Mucosa of descending colon (tissue), 3 donors: ENCODE measurements around the gene REL. TPM values are rescaled to one million over a fixed set of nuclear protein-coding genes. Genes with fewer than 3 reads are reported as not detected.
"Not testable (repeated sequence)": the region's sequence is repeated elsewhere in the genome, so short reads cannot be mapped to it uniquely, and the experiment has no call there.

Experiments
- ATAC-seq: fragments of 200-7000 bp; cut with Tn5 transposase; one replicate; pipeline ENCODE4 v1.9.1; 2020; ENCODE audit warnings: mild to moderate bottlenecking, moderate library complexity
- DNase-seq, 3 donors: peaks; one replicate each; pipeline ENCODE4 v3.0.0-alpha.2; 2020
- H3K36me3 ChIP-seq: fragments of 200-600 bp; one replicate; pipeline ENCODE4 v1.8.0; 2021; ENCODE audit warnings: low read depth, mild to moderate bottlenecking
- H3K4me1 ChIP-seq: fragments of 200-600 bp; one replicate; pipeline ENCODE4 v1.8.0; 2021; ENCODE audit warnings: low read depth, mild to moderate bottlenecking
- H3K4me3 ChIP-seq: fragments of 200-600 bp; one replicate; pipeline ENCODE4 v1.8.0; 2021; ENCODE audit warnings: mild to moderate bottlenecking
- H3K9me3 ChIP-seq: fragments of 200-600 bp; one replicate; pipeline ENCODE4 v1.8.0; 2021; ENCODE audit warnings: mild to moderate bottlenecking
- intact Hi-C, 2 donors: fragments of 100-400 bp; cut with DNase I in 1 of 2; cut with micrococcal nuclease in 1 of 2; formaldehyde crosslinking; loops; one replicate each; pipeline versions ENCODE4 v1.11.0 to v1.11.1; 2022; cut with DNase I, micrococcal nuclease
- total RNA-seq, 3 donors: library from RNA; stranded (reverse); fragmentation: NEBNext Ultra II Directional in 2 of 3; extraction: Animal tissue kit (Norgen Biotek cat#: 25700) in 2 of 3; gene quantifications; one replicate each; pipeline versions ENCODE4 v1.2.1 to v1.2.4, GENCODE V29; 2021 to 2023
- TF ChIP-seq, protein P1 (sequence below): fragments of 200-600 bp; IDR thresholded peaks from one replicate; pipeline ENCODE4 v1.8.0; 2022; ENCODE audit warnings: antibody characterized with exemption, mild to moderate bottlenecking
- donor health status: DM: no; HTN: no; CAD: no; lungs with moderate emphysema.
- donor health status: DM: no; HTN: no; CAD: no.
- donor health status: DM: no; HTN: yes; CAD: no.

The REL gene
- total RNA-seq, 3 donors from 2014 or later = 17.4 to 20.5 (median 18.1) TPM

GRCh38 chr2:60857056-60857455 lies 24.3 kb upstream of the REL start:
- ATAC-seq = no peak
- intact Hi-C loops = no loop called here
- TF ChIP-seq, protein P1, sequence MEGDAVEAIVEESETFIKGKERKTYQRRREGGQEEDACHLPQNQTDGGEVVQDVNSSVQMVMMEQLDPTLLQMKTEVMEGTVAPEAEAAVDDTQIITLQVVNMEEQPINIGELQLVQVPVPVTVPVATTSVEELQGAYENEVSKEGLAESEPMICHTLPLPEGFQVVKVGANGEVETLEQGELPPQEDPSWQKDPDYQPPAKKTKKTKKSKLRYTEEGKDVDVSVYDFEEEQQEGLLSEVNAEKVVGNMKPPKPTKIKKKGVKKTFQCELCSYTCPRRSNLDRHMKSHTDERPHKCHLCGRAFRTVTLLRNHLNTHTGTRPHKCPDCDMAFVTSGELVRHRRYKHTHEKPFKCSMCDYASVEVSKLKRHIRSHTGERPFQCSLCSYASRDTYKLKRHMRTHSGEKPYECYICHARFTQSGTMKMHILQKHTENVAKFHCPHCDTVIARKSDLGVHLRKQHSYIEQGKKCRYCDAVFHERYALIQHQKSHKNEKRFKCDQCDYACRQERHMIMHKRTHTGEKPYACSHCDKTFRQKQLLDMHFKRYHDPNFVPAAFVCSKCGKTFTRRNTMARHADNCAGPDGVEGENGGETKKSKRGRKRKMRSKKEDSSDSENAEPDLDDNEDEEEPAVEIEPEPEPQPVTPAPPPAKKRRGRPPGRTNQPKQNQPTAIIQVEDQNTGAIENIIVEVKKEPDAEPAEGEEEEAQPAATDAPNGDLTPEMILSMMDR = no peak

DNA sequence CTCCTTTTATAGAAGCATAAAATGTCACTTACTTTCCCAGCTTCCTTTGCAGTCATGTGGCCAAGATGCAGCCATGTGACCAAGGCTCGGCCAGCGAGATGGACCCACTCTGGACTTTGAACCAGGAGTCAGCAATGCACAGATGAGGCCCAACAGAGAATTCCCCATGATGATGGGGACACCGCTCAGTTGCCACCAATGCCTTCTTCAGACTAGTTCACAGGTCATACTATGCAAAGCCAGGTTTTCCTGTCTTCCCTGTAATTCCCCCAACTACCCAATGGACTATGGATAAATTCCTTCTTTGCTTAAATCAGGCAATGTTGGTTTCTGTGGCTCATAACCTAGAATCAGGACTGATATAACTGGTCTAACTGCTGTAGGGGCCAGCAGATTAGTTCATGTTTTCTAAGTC lies 22.5 kb upstream of the REL start:
- no peak for ATAC-seq
- intact Hi-C loops = no loop called here
- TF ChIP-seq, protein P1 = no peak
- no peaks in the 10 kb centered on the region for H3K9me3 ChIP-seq
- no peak overlapping the region for H3K4me3 ChIP-seq
- H3K4me1 ChIP-seq = peaks cover 2% of the 10 kb centered on the region
- no peaks in the 10 kb centered on the region for H3K36me3 ChIP-seq
- DNase-seq = no peak

More at GRCh38 chr2:60857056-60857455, 24.3 kb upstream of the REL start:
- no peaks in the 10 kb centered on the region for H3K36me3 ChIP-seq
- no peak for DNase-seq
- peaks cover 2% of the 10 kb centered on the region for H3K4me1 ChIP-seq
- H3K4me3 ChIP-seq = no peak overlapping the region
- H3K9me3 ChIP-seq = no peaks in the 10 kb centered on the region

- no peak for DNase-seq
- peak; percentile 41 for ATAC-seq
- Histone ChIP-seq H3K4me1 (no peaks in the 10 kb centered on the region), H3K9me3 (no peaks in the 10 kb centered on the region), H3K4me3 (no peak overlapping the region), H3K36me3 (no peaks in the 10 kb centered on the region)
- intact Hi-C loops = no loop called here
- TF ChIP-seq, protein P1 = no peak
Measured at GRCh38 chr2:60861736-60862135, 19.6 kb upstream of the REL start.

- DNase-seq = no peak
- TF ChIP-seq, protein P1 = no peak
- ATAC-seq = no peak
- Histone ChIP-seq H3K9me3 (no peaks in the 10 kb centered on the region), H3K4me1 (no peaks in the 10 kb centered on the region), H3K36me3 (no peaks in the 10 kb centered on the region), H3K4me3 (no peak overlapping the region)
- intact Hi-C loops = no loop called here
Measured at GRCh38 chr2:60862642-60863041, 18.7 kb upstream of the REL start.

DNA sequence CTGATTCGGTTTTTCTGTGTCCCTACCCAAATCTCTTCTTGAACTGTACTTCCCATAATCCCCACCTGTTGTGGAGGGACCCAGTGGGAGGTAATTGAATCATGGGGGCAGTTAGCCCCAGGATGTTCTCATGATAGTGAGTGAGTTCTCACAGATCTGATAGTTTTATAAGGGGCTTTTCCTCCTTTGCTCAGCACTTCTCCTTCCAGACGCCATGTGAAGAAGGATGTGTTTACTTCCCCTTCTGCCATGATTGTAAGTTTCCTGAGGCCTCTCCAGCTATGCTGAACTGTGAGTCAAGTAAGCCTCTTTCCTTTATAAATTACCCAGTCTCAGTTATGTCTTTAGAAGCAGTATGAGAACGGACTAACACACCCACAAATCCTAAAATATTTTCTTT lies 16.0 kb upstream of the REL start:
- ATAC-seq, H3K4me3 ChIP-seq, intact Hi-C loops, H3K9me3 ChIP-seq, DNase-seq, H3K4me1 ChIP-seq, H3K36me3 ChIP-seq: not testable (repeated sequence)

DNA sequence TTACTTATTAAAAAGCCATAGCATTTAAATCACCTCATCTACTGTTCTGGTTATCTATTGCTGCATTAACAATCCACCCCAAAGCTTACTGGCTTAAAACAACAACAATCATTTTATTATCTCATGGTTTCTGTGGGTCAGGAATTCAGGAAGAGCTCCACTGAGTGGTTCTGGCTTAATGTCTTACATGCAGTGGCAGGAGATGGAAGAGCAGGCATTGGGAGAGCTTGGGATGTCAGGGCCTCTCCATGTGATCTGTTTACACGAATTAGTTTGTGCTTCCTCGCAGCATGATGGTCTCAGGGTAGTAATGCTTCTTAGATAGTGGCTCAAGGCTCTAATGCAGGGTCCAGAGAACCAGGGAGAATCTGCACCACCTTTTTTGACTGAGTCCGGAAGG lies 14.4 kb upstream of the REL start:
- H3K4me3 ChIP-seq = no peak overlapping the region
- intact Hi-C loops = no loop called here
- H3K36me3 ChIP-seq = no peaks in the 10 kb centered on the region
- H3K9me3 ChIP-seq = no peaks in the 10 kb centered on the region
- DNase-seq = no peak
- ATAC-seq = no peak
- TF ChIP-seq, protein P1 = no peak
- H3K4me1 ChIP-seq = no peaks in the 10 kb centered on the region
